Measurements from ENCODE around the gene FAM120B. TPM values are rescaled to one million over a fixed set of nuclear protein-coding genes. Genes with fewer than 3 reads are reported as not detected.

FAM120B gene
- total and polyA plus RNA-seq, 2 experiments from 2014 or later: 17.1 to 29.1 TPM

- no peaks in the 10 kb centered on the region for H3K27me3 ChIP-seq (replicated peaks; ENCODE audit: insufficient read depth)
- H2AFZ ChIP-seq: no peak overlapping the region
- no peaks in the 10 kb centered on the region for H3K9me3 ChIP-seq (ENCODE audit: low read depth)
- H4K20me1 ChIP-seq (ENCODE audit: insufficient read depth): no peaks in the 10 kb centered on the region
- 72 to 86% methylated on average over 8 of the region's 8 CpGs for WGBS, 2 experiments (ENCODE audit: low coverage in 1 of 2, low lambda C conversion rate in 2 of 2, missing lambda C conversion rate in 2 of 2)
- H3K4me2 ChIP-seq (ENCODE audit: unreplicated experiment): no peak overlapping the region
- H3K27ac ChIP-seq: no peak overlapping the region
- H3K79me2 ChIP-seq (ENCODE audit: insufficient read depth): no peaks in the 10 kb centered on the region
- in situ Hi-C loops (cut with MboI): no loop called here
- H3K4me3 ChIP-seq: no peak overlapping the region
- DNase-seq: no peak
- no peaks in the 10 kb centered on the region for H3K36me3 ChIP-seq (ENCODE audit: low read depth)
- peaks cover under 1% of the 10 kb centered on the region; the same call in 1 of the 2 replicates for H3K4me1 ChIP-seq (ENCODE audit: insufficient read depth)
- H3K9me2 ChIP-seq (ENCODE audit: insufficient read depth): no peaks in the 10 kb centered on the region
- no peak overlapping the region for H3K9ac ChIP-seq
- TF ChIP-seq EZH2 (IDR thresholded peaks at IDR 0.05; ENCODE audit: insufficient read depth, poor library complexity, severe bottlenecking) (no peak), EZH2phosphoT487 (IDR thresholded peaks at IDR 0.05; ENCODE audit: insufficient read depth, low read depth) (no peak)
- 0 out of 2 replicates have a peak, but pooled peaks cover 4% of the 10 kb centered on the region for H3F3A ChIP-seq (ENCODE audit: insufficient read depth)
Observed at GRCh38 chr6:170443151-170443662, 136.6 kb downstream of the FAM120B start.

GRCh38 chr6:170444056-170444591 is 137.6 kb downstream of the FAM120B start:
- in situ Hi-C loops (cut with MboI): no loop called here
- Histone ChIP-seq H4K20me1 (ENCODE audit: insufficient read depth) (no peaks in the 10 kb centered on the region), H2AFZ (no peak overlapping the region), H3K4me2 (ENCODE audit: unreplicated experiment) (no peak overlapping the region), H3K4me3 (no peak overlapping the region), H3K36me3 (ENCODE audit: low read depth) (no peaks in the 10 kb centered on the region), H3F3A (ENCODE audit: insufficient read depth) (0 out of 2 replicates have a peak, but pooled peaks cover 4% of the 10 kb centered on the region), H3K27me3 (replicated peaks; ENCODE audit: insufficient read depth) (no peaks in the 10 kb centered on the region), H3K4me1 (ENCODE audit: insufficient read depth) (0 out of 2 replicates have a peak, but pooled peaks cover 2% of the 10 kb centered on the region), H3K9me3 (ENCODE audit: low read depth) (no peaks in the 10 kb centered on the region), H3K79me2 (ENCODE audit: insufficient read depth) (no peaks in the 10 kb centered on the region), H3K9ac (no peak overlapping the region), H3K9me2 (ENCODE audit: insufficient read depth) (no peaks in the 10 kb centered on the region), H3K27ac (no peak overlapping the region)
- no peak for DNase-seq
- TF ChIP-seq EZH2phosphoT487 (IDR thresholded peaks at IDR 0.05; ENCODE audit: insufficient read depth, low read depth) (no peak), EZH2 (IDR thresholded peaks at IDR 0.05; ENCODE audit: insufficient read depth, poor library complexity, severe bottlenecking) (no peak)
- 71 to 80% methylated on average over 17 to 18 of the region's 18 CpGs for WGBS, 2 experiments (ENCODE audit: low coverage in 1 of 2, low lambda C conversion rate in 2 of 2, missing lambda C conversion rate in 2 of 2)

- H3K4me2 ChIP-seq (ENCODE audit: unreplicated experiment): no peak overlapping the region
- no peaks in the 10 kb centered on the region for H3K9me3 ChIP-seq (ENCODE audit: low read depth)
- TF ChIP-seq EZH2phosphoT487 (IDR thresholded peaks at IDR 0.05; ENCODE audit: insufficient read depth, low read depth): no peak
- no peak for TF ChIP-seq EZH2 (IDR thresholded peaks at IDR 0.05; ENCODE audit: insufficient read depth, poor library complexity, severe bottlenecking)
- 0 out of 2 replicates have a peak, but pooled peaks cover 4% of the 10 kb centered on the region for H3F3A ChIP-seq (ENCODE audit: insufficient read depth)
- no peaks in the 10 kb centered on the region for H4K20me1 ChIP-seq (ENCODE audit: insufficient read depth)
- no peak overlapping the region for H2AFZ ChIP-seq
- H3K9me2 ChIP-seq (ENCODE audit: insufficient read depth): no peaks in the 10 kb centered on the region
- H3K79me2 ChIP-seq (ENCODE audit: insufficient read depth): no peaks in the 10 kb centered on the region
- in situ Hi-C loops (cut with MboI): no loop called here
- no peaks in the 10 kb centered on the region for H3K36me3 ChIP-seq (ENCODE audit: low read depth)
- H3K4me1 ChIP-seq (ENCODE audit: insufficient read depth): 0 out of 2 replicates have a peak, but pooled peaks cover 8% of the 10 kb centered on the region
- H3K27me3 ChIP-seq (replicated peaks; ENCODE audit: insufficient read depth): no peaks in the 10 kb centered on the region
- no peak overlapping the region for H3K9ac ChIP-seq
- H3K27ac ChIP-seq: no peak overlapping the region
- DNase-seq: no peak
- no peak overlapping the region for H3K4me3 ChIP-seq
- WGBS, 2 experiments (ENCODE audit: low coverage in 1 of 2, low lambda C conversion rate in 2 of 2, missing lambda C conversion rate in 2 of 2): 57 to 63% methylated on average over 12 to 15 of the region's 15 CpGs
Observed at GRCh38 chr6:170444811-170445211, 138.3 kb downstream of the FAM120B start.

- Histone ChIP-seq H3K4me3 (no peak overlapping the region), H3K9me3 (ENCODE audit: low read depth) (no peaks in the 10 kb centered on the region), H3K9ac (no peak overlapping the region), H3K27me3 (replicated peaks; ENCODE audit: insufficient read depth) (no peaks in the 10 kb centered on the region), H3K4me2 (ENCODE audit: unreplicated experiment) (no peak overlapping the region), H3K36me3 (ENCODE audit: low read depth) (no peaks in the 10 kb centered on the region), H3K9me2 (ENCODE audit: insufficient read depth) (no peaks in the 10 kb centered on the region), H3F3A (ENCODE audit: insufficient read depth) (0 out of 2 replicates have a peak, but pooled peaks cover 4% of the 10 kb centered on the region), H4K20me1 (ENCODE audit: insufficient read depth) (no peaks in the 10 kb centered on the region), H3K79me2 (ENCODE audit: insufficient read depth) (no peaks in the 10 kb centered on the region), H3K27ac (no peak overlapping the region), H2AFZ (no peak overlapping the region), H3K4me1 (ENCODE audit: insufficient read depth) (0 out of 2 replicates have a peak, but pooled peaks cover 8% of the 10 kb centered on the region)
- TF ChIP-seq EZH2phosphoT487 (IDR thresholded peaks at IDR 0.05; ENCODE audit: insufficient read depth, low read depth) (no peak), EZH2 (IDR thresholded peaks at IDR 0.05; ENCODE audit: insufficient read depth, poor library complexity, severe bottlenecking) (no peak)
- DNase-seq: no peak
- in situ Hi-C loops (cut with MboI): no loop called here
- 88 to 90% methylated on average over 17 of the region's 17 CpGs for WGBS, 2 experiments (ENCODE audit: low coverage in 1 of 2, low lambda C conversion rate in 2 of 2, missing lambda C conversion rate in 2 of 2)
Observed at GRCh38 chr6:170445487-170445886, 138.9 kb downstream of the FAM120B start.
